Breast epithelium (tissue), 3 donors: Measurements from ENCODE around the gene EIF2S2.

Source experiments
- POLR2AphosphoS5 ChIP-seq, 3 donors: sonication (generic); formaldehyde crosslinking; IDR thresholded peaks; one replicate each; pipeline ENCODE4 v1.6.1; 2017; ENCODE audit warnings: antibody characterized with exemption in 3 of 3
- TF ChIP-seq, protein P1 (sequence below), 3 donors: fragments of 450-650 bp; IDR thresholded peaks; one replicate each; pipeline ENCODE4 v1.5.1; 2016 to 2017; ENCODE audit warnings: antibody characterized with exemption in 3 of 3, mild to moderate bottlenecking in 3 of 3, moderate library complexity in 3 of 3

DNA sequence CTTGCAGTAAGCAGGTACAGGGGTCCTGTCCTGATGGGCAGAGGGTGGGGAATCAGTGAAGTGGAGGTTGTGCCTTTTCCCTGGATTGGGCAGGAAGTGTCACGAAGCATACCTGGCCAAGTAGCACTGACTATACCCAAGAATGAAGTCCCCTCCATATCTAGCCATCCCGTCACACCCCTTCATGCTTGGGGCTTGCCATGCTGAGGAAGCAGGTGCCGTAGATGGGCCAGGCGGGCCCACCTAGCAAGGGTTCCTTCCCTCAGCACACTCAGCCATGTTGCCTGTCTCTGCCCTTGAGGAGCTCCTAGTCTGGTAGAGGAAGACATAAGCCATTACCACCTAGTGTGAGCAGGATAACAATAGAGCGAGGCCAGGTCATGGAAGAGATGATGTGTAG is 33.5 kb downstream of the EIF2S2 start:
- TF ChIP-seq, protein P1, sequence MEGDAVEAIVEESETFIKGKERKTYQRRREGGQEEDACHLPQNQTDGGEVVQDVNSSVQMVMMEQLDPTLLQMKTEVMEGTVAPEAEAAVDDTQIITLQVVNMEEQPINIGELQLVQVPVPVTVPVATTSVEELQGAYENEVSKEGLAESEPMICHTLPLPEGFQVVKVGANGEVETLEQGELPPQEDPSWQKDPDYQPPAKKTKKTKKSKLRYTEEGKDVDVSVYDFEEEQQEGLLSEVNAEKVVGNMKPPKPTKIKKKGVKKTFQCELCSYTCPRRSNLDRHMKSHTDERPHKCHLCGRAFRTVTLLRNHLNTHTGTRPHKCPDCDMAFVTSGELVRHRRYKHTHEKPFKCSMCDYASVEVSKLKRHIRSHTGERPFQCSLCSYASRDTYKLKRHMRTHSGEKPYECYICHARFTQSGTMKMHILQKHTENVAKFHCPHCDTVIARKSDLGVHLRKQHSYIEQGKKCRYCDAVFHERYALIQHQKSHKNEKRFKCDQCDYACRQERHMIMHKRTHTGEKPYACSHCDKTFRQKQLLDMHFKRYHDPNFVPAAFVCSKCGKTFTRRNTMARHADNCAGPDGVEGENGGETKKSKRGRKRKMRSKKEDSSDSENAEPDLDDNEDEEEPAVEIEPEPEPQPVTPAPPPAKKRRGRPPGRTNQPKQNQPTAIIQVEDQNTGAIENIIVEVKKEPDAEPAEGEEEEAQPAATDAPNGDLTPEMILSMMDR (IDR thresholded peaks at IDR 0.05), result no peak
- no peak for TF ChIP-seq POLR2AphosphoS5 (IDR thresholded peaks at IDR 0.05)
